Activated CD8-positive, alpha-beta memory T cell treated with anti-CD3 and anti-CD28 coated beads, Interleukin-2, amount 10 ng/mL, durations not matched to agents 7 days and 5 days (primary cell): ENCODE measurements around the gene AHNAK2. TPM values are rescaled to one million over a fixed set of nuclear protein-coding genes. Genes with fewer than 3 reads are reported as not detected.

ENCODE experiments used
- ATAC-seq: fragments of 150-1000 bp; cut with Tn5 transposase; one replicate; pipeline ENCODE4 v1.10.0; 2021; ENCODE audit warnings: moderate library complexity
- CTCF ChIA-PET: fragments of 350-600 bp; sonication (Branson Sonifier 250); formaldehyde crosslinking; loops from one replicate; lab custom pipeline; 2021; ENCODE audit warnings: antibody characterized with exemption; lab: Charles Lee
- DNase-seq: peaks from one replicate; pipeline ENCODE4 v3.0.0-alpha.2; 2020
- H3K27ac Mint-ChIP-seq: one replicate; pipeline ENCODE4 v1.8.0; 2021; ENCODE audit warnings: mild to moderate bottlenecking, mixed read lengths
- H3K27me3 Mint-ChIP-seq: one replicate; pipeline ENCODE4 v1.8.0; 2021; ENCODE audit warnings: mixed read lengths
- H3K36me3 Mint-ChIP-seq: one replicate; pipeline ENCODE4 v1.8.0; 2021; ENCODE audit warnings: mild to moderate bottlenecking, mixed read lengths
- H3K4me1 Mint-ChIP-seq: one replicate; pipeline ENCODE4 v1.8.0; 2021; ENCODE audit warnings: mixed read lengths
- H3K4me3 Mint-ChIP-seq: one replicate; pipeline ENCODE4 v1.8.0; 2021; ENCODE audit warnings: mild to moderate bottlenecking, moderate library complexity, mixed read lengths
- H3K9me3 Mint-ChIP-seq: one replicate; pipeline ENCODE4 v1.8.0; 2022; ENCODE audit warnings: low read depth, mixed read lengths
- total RNA-seq, 2 experiments: library from RNA; stranded (reverse); gene quantifications; one replicate each; pipeline ENCODE4 v1.2.3, GENCODE V29; 2021

Gene AHNAK2
- total RNA-seq, 2 experiments from 2014 or later: not detected

DNA sequence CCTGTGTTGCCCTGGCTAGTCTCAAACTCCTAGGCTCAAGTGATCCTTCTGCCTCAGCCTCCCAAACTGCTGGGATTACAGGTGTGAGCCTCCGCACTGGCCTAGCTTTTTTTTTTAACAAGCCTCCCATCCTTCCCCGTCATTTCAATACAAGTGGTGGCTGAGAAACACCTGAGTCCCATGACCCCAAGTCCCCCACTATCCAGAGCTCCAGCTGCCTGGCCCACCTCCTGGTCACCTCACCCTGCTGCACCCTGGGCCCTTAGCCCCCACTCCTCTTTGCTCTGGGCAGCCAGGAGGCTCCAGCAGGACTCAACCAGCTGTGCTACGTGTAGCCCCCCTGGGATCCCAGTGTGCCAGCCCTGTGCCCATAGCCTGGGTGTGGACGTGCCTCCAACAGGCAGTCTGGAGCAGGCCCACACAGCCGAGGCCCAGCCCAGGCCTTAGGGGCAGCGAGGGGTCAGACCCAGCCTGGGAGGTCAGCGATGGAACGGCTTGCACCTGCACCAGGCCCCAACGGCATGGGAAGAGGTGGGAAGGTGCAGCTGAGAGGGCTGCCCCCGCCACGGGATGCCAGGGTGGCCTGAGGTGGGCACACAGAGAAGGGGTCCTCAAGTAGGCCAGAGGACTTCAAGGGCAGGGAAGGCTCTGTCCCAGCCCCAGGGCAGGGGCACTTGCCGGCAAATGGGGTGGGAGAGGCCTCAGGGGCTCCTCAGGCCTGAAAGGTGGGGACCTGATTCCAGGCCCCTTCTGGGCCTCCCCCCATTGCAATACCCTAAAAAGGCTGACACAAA lies 6.5 kb downstream of the AHNAK2 start:
- Mint-ChIP-seq H3K27ac (no peak overlapping the region), H3K36me3 (no peaks in the 10 kb centered on the region), H3K27me3 (peaks cover 19% of the 10 kb centered on the region), H3K4me3 (no peak overlapping the region), H3K4me1 (peaks cover 7% of the 10 kb centered on the region), H3K9me3 (no peaks in the 10 kb centered on the region)
- CTCF ChIA-PET: interaction anchor here (1.9 to 6.7 kb wide), 3 partner anchors 13 to 115 kb away, joined by 4 to 140 read pairs (median 30); partner anchors contain the start of gene CLBA1
- no peak for ATAC-seq
- DNase-seq: no peak

DNA sequence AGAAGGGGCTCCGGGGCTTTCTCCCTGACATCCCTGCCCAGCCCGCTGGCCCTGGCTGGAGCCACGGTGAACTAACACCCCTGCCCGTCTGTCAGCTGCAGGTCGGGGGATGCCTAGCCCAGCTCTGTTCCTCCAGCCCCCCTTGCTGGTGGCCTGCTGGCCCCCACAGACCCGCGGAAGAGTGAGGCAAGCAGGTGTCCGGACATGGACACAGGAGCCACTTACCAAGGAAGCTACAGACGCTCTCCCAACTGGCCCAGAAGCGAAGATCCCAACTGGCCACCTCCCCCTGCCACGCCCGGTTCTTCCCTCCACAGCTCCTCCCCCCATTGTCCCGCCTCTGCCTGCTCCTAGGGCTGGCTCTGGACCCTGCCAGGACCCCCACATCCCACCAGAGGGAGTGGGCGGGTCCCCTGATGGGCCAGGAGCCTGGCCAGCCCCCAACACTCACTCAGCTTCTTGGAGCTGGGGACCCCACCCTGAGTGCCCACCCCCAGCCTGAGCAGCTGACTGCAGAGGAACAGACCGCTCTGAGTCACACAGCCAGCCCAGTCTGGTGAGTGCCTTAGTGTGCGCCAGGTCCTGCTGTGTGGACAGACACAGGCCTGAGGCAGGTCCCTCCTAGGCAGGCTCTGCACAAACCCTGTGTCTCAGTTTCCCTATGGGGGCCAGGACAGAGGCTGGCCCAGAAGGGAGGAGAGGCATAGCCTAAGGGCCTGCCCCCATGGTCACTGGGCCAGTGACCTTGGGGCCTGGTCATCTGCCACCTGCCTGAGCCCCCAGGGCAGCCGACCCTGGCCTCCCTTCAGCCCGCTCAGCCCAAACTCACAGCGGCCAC lies 7.7 kb downstream of the AHNAK2 start:
- H3K4me1 Mint-ChIP-seq: peaks cover 2% of the 10 kb centered on the region
- H3K9me3 Mint-ChIP-seq: no peaks in the 10 kb centered on the region
- peaks cover 15% of the 10 kb centered on the region for H3K27me3 Mint-ChIP-seq
- DNase-seq (no peak), ATAC-seq (no peak)
- no peaks in the 10 kb centered on the region for H3K36me3 Mint-ChIP-seq
- CTCF ChIA-PET: interaction anchor here (1.5 to 6.7 kb wide), 2 partner anchors 76 kb away, joined by 7 to 140 read pairs; no protein-coding TSS in a partner anchor
- H3K27ac Mint-ChIP-seq: no peak overlapping the region
- no peak overlapping the region for H3K4me3 Mint-ChIP-seq

DNA sequence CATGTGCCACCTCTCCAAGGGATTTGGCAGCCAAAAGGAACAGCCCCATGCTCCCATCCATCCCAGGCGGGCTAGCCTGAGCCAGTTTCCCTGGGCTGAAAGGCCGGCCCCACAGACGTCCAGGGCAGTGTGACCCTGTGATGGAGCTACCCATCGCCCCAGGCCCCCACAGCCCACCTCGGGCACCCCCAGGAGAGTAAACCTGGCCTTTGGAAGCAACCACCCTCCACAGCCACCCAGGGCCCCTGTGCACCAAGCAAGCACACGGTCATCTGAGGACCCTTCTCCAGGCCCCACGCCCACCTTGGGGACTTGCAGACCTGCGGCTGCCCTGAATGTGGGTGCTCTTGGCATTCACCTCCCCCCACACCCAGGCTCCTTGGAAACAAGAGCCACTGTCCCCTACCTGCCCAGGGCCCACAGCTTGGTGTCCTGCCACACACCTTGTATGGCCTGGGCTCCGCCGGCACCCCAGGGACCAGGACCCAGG lies 8.4 kb downstream of the AHNAK2 start:
- Mint-ChIP-seq H3K27me3 (peaks cover 16% of the 10 kb centered on the region), H3K4me3 (no peak overlapping the region), H3K4me1 (peaks cover 2% of the 10 kb centered on the region), H3K27ac (no peak overlapping the region), H3K9me3 (no peaks in the 10 kb centered on the region), H3K36me3 (no peaks in the 10 kb centered on the region)
- DNase-seq (no peak), ATAC-seq (no peak)
- CTCF ChIA-PET: interaction anchor here (1.5 kb wide), 1 partner anchor 76 kb away, joined by 7 read pairs; no protein-coding TSS in a partner anchor

DNA sequence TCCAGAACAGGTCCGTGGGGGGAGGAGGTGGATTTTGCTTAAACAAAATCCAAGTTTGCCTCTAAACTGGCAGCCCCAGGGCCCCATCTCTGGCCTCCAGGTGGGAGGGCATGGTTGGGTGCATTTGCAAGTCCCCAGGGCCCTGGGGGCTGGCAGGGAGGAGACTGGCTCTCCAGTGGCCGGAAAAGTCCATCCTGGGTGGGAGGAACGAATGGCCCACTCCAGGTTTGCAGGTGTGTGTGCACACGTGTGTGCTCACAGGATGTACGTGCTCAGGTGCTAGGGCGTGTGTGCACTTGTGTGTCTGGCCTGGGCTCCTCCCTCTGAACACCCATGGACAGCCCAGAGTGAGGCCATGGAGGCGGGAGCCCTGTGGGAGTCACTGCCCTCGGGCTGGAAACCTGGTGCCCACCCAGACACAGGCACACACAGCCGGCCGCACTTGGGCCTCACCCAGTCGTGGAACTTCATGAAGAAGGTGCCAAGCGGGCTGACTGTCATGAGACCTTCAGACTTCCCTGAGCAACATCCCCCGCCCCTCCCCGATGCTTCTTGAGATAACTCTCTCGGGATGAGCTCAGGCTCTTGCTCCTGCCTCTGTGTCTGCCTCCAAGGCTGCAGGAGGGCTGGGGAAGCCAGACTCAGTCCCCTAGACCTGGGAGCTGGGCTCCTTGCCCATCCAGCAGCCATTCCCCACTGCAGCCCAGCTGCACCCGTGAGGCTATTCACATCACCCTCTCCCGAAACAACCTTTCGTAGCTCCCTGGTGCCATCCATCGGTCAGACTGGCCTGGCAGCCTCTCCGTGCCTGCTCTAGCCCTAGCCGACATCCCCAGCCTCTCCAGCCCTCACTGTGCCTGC lies 9.4 kb downstream of the AHNAK2 start:
- CTCF ChIA-PET: interaction anchor here (1.0 to 1.5 kb wide), 2 partner anchors 77 to 121 kb away, joined by 3 to 7 read pairs; no protein-coding TSS in a partner anchor
- Mint-ChIP-seq H3K9me3 (no peaks in the 10 kb centered on the region), H3K27ac (no peak overlapping the region), H3K36me3 (no peaks in the 10 kb centered on the region), H3K4me1 (peaks cover 2% of the 10 kb centered on the region), H3K27me3 (peaks cover 23% of the 10 kb centered on the region), H3K4me3 (no peak overlapping the region)
- ATAC-seq (no peak), DNase-seq (no peak)

DNA sequence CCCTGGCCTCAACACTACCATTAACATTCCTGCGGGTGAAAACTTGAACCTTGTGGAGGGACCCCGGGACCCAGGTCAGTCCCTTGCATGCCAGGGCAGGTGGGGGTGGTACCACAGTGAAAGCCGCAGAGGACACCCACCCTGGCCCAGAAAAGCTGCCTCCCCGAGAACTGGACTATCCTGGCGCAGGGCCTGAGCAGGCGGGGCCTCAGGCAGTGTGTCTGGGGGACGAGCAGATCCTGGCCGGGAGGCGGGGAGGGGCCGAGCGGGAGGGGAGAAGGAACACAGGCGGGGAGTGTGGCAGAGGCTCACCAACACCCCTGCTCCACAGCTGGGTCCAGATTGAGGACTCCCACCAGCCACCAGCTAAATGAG lies 10.0 kb downstream of the AHNAK2 start:
- CTCF ChIA-PET: interaction anchor here (1.0 to 2.1 kb wide), 2 partner anchors 77 to 122 kb away, joined by 3 to 14 read pairs; no protein-coding TSS in a partner anchor
- ATAC-seq (no peak), DNase-seq (no peak)
- Mint-ChIP-seq H3K27me3 (peaks cover 23% of the 10 kb centered on the region), H3K9me3 (no peaks in the 10 kb centered on the region), H3K4me3 (no peak overlapping the region), H3K36me3 (no peaks in the 10 kb centered on the region), H3K27ac (no peak overlapping the region), H3K4me1 (peaks cover 2% of the 10 kb centered on the region)

DNA sequence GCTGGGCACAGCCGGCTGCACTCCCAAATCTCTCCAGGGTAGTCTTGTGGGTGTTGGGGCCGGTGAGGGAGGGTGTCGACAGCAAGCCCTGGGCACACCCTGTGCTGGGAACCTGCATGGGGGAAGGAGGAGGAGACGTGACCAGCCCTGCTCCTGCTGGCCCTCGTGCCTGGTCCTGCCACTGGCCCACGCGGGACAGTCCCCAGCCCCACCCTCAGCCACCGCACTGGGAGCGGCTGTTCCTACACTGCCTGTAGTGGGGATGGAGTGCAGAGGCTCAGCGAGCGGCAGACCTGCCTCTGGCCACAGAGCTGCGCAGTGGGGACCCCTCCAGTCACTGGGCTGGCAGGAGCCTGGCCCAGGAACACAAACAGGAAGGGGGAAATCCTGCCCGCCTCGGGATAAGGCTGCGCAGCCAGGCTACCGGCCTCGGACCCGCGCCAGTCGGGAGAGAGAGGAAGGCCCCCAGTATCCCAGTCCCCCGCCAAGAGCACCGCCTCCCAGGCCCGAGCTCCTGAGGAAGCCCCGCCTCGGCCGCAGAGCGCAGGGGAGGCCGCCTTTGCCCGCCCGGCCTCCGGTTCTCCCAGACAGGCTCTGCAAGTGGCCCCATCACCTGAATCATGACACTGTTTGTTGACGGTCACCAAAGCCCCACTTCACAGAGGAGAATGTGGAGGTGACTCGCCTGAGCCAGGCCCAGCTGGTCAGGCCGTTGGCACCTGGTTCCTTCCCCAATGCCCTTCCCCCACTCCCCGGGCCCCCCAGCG lies 10.6 kb downstream of the AHNAK2 start:
- CTCF ChIA-PET: interaction anchor here (1.0 to 2.1 kb wide), 2 partner anchors 77 to 123 kb away, joined by 3 to 14 read pairs; no protein-coding TSS in a partner anchor
- Mint-ChIP-seq H3K36me3 (no peaks in the 10 kb centered on the region), H3K4me1 (peaks cover 2% of the 10 kb centered on the region), H3K4me3 (no peak overlapping the region), H3K9me3 (no peaks in the 10 kb centered on the region), H3K27ac (no peak overlapping the region), H3K27me3 (peaks cover 23% of the 10 kb centered on the region)
- no peak for DNase-seq
- peak; percentile 67 for ATAC-seq

DNA sequence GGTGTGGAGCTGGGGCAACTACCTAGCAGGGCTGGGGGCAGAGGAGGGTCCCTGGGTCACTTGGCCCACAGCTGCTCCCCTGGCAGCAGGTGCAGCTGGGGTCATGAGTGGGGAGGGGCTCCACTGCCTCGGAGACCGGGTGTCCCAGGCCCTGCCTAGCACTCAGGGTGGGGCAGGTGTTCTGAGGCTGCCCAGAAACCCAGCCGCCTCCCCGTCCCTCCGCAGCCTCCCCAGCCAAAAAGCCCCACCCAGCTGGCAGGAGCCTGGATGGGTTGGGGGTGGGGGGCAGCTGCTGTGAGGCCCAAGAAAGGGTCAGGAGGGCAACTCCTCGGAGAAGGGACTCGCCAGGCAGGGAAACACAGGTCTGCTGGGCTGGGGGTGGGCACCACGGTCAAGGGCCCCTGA lies 11.2 kb downstream of the AHNAK2 start:
- no peak overlapping the region for H3K27ac Mint-ChIP-seq
- CTCF ChIA-PET: interaction anchor here (2.1 kb wide), 1 partner anchor 78 kb away, joined by 14 read pairs; no protein-coding TSS in a partner anchor
- no peak overlapping the region for H3K4me3 Mint-ChIP-seq

DNA sequence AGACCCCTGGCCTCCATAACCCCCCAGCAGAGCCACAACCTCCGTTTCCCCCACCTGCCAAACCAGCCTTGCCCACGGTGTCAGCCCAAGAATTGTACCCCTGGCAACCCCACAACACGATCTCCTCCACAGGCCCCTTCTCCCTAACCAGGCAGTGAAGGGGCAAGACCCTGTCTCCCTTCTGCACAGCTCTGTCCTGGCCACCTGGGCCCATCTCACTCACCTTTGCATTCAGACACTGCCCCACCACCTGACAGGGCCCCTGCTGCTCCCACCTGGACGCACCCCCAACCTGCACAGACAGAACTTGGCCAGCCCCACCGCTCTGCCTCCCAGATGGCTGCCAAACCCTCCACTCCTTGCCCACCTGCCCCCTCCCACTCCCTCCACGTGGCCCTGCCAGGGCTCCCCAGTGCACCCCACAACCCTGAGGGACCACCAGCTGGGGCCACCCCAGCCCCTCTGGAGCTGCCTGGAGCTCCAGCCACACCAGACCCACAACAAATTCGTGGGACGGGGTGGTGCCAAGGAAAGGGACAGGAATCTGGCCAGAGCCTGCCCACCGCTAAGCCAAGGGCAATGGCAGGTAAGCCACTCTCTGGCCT lies 11.8 kb downstream of the AHNAK2 start:
- no peak overlapping the region for H3K4me3 Mint-ChIP-seq
- CTCF ChIA-PET: interaction anchor here (2.1 kb wide), 1 partner anchor 78 kb away, joined by 14 read pairs; no protein-coding TSS in a partner anchor
- H3K27me3 Mint-ChIP-seq: peaks cover 27% of the 10 kb centered on the region
- ATAC-seq (no peak), DNase-seq (no peak)
- H3K36me3 Mint-ChIP-seq: no peaks in the 10 kb centered on the region
- no peaks in the 10 kb centered on the region for H3K9me3 Mint-ChIP-seq
- peaks cover 2% of the 10 kb centered on the region for H3K4me1 Mint-ChIP-seq
- no peak overlapping the region for H3K27ac Mint-ChIP-seq

More for the DNA sequence above, 11.2 kb downstream of the AHNAK2 start:
- Mint-ChIP-seq H3K36me3 (no peaks in the 10 kb centered on the region), H3K27me3 (peaks cover 26% of the 10 kb centered on the region), H3K4me1 (peaks cover 2% of the 10 kb centered on the region), H3K9me3 (no peaks in the 10 kb centered on the region)
- no peak for DNase-seq
- ATAC-seq: no peak

DNA sequence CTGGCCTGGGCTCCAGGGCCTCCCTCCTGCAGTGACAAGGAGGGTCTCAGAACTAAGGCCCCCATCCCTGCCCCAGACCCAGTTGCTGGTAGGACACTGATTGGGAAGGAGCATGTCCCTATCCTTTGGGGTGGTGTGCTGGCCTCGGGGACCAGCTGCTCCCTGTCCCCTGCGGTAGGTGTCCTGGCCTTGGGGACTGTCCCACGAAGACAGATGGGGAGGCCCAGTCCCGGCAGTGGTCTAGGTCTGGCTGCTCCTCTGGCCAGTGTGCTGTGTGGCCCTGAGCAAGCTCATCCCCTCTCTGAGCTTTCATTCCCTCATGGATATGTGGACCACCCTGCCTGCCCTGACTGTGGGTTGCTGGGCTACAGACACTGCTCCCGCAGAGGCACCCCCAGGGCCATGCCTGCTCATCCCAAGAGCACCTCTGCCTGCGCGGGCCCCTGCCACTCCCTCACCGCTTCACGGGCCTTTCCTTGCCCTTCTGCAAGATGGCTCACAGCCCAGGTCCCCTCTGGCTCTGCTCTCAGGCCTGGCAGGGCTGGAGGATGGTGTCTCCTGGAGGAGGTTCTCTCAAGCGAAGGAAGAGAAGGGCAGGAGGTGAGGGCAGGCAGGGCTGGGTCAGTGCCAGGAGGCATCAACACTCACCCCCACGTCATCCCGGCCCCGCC lies 12.5 kb downstream of the AHNAK2 start:
- ATAC-seq: no peak
- CTCF ChIA-PET: interaction anchor here (0.9 to 1.0 kb wide), 2 partner anchors 10 to 31 kb away, joined by 3 read pairs; no protein-coding TSS in a partner anchor
- H3K27me3 Mint-ChIP-seq: peaks cover 27% of the 10 kb centered on the region
- H3K4me3 Mint-ChIP-seq: no peak overlapping the region
- no peak overlapping the region for H3K27ac Mint-ChIP-seq
- no peak for DNase-seq
- H3K36me3 Mint-ChIP-seq: no peaks in the 10 kb centered on the region
- no peaks in the 10 kb centered on the region for H3K9me3 Mint-ChIP-seq
- peaks cover 2% of the 10 kb centered on the region for H3K4me1 Mint-ChIP-seq

DNA sequence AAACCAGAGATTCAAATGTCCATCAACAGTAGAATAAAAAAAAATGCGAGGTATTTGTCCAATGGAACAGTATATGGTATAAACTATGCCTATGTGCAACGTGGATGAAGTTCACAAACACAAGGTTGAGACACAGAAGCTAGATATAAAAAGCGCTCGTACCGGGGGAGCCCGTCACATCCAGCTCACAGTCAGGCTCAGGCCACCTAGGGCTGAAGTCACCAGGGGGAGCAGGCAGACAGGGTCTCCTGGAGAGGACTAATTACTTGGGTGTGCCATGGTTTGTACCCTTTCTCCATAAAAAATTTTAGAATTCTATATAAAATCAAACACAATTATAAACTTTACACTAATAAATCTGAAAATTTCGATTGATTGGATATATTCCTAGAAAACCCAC lies 13.6 kb downstream of the AHNAK2 start:
- H3K27me3 Mint-ChIP-seq: peaks cover 33% of the 10 kb centered on the region
- ATAC-seq (no peak), DNase-seq (no peak)
- no peak overlapping the region for H3K4me3 Mint-ChIP-seq
- no peaks in the 10 kb centered on the region for H3K9me3 Mint-ChIP-seq
- no peak overlapping the region for H3K27ac Mint-ChIP-seq
- H3K36me3 Mint-ChIP-seq: no peaks in the 10 kb centered on the region
- peaks cover 2% of the 10 kb centered on the region for H3K4me1 Mint-ChIP-seq
- CTCF ChIA-PET: interaction anchor here (0.9 to 1.3 kb wide), 3 partner anchors 11 to 81 kb away, joined by 3 to 5 read pairs (median 3); no protein-coding TSS in a partner anchor
